ENCODE results near the gene COPS7A.

The COPS7A gene

GRCh38 chr12:6759741-6760140 is 35.9 kb downstream of the COPS7A start:
- H3K4me3 ChIP-seq, result no peak overlapping the region
- no peak for TF ChIP-seq CTCF (IDR thresholded peaks at IDR 0.05)
- no peak for DNase-seq (ENCODE audit: low spot score)
- H3K27ac ChIP-seq, result no peak overlapping the region

- Histone ChIP-seq H3K27ac (peak overlapping the region; percentile 82 to 100), H3K4me3 (peak overlapping the region; percentile 96)
- TF ChIP-seq CTCF (IDR thresholded peaks at IDR 0.05), result no peak
- DNase-seq (ENCODE audit: low spot score), result no peak
These were observed 39.5 kb downstream of the COPS7A start for GRCh38 chr12:6763380-6763779.

- DNase-seq (ENCODE audit: low spot score), result peak; percentile 98
- TF ChIP-seq CTCF (IDR thresholded peaks at IDR 0.05), result no peak
- peak overlapping the region; percentile 82 to 100 for H3K27ac ChIP-seq
- peak overlapping the region; percentile 96 for H3K4me3 ChIP-seq
These were observed 40.4 kb downstream of the COPS7A start for GRCh38 chr12:6764011-6764828.

- peak overlapping the region; percentile 96 for H3K4me3 ChIP-seq
- peak overlapping the region; percentile 82 to 100 for H3K27ac ChIP-seq
- DNase-seq (ENCODE audit: low spot score), result no peak
- TF ChIP-seq CTCF (IDR thresholded peaks at IDR 0.05), result no peak
These were observed 41.3 kb downstream of the COPS7A start for GRCh38 chr12:6765048-6765633.

- DNase-seq (ENCODE audit: low spot score), result peak; percentile 94
- no peak for TF ChIP-seq CTCF (IDR thresholded peaks at IDR 0.05)
- peak within 1 kb of the TSS; percentile 82 to 100 for H3K27ac ChIP-seq
- peak within 1 kb of the TSS; percentile 96 for H3K4me3 ChIP-seq
These were observed 42.1 kb downstream of the COPS7A start, which contains the start of gene PTMS for GRCh38 chr12:6765634-6766581. Gene PTMS (plus strand): TSS chr12:6766363. CDS start chr12:6766706, 343 bp downstream.

- H3K4me3 ChIP-seq, result peak overlapping the region; percentile 96
- peak overlapping the region; percentile 82 to 100 for H3K27ac ChIP-seq
- TF ChIP-seq CTCF (IDR thresholded peaks at IDR 0.05), result peak; percentile 72
- no peak for DNase-seq (ENCODE audit: low spot score)
These were observed 43.0 kb downstream of the COPS7A start for GRCh38 chr12:6766651-6767349.

Data from coronary artery (tissue), 2 donors.